Stomach smooth muscle (tissue), 2 donors: ENCODE data around the gene MLLT11.
A peak's percentile ranks its signal among the peaks of the same experiment; 100 is the strongest.

Source experiments
- H3K27ac ChIP-seq: one replicate; pipeline ENCODE4 v1.7.0; 2013; ENCODE audit warnings: mild to moderate bottlenecking, low read length, inconsistent platforms
- H3K27me3 ChIP-seq, 2 donors: one replicate each; pipeline ENCODE4 v1.7.0; 2013; ENCODE audit warnings: low read length in 2 of 2; ENCODE audit not compliant: insufficient read depth in 2 of 2, control insufficient read depth in 1 of 2
- H3K36me3 ChIP-seq, 2 donors: one replicate each; pipeline ENCODE4 v1.7.0; 2013; ENCODE audit warnings: low read length in 2 of 2; ENCODE audit not compliant: control insufficient read depth in 2 of 2, insufficient read depth in 2 of 2
- H3K4me1 ChIP-seq: one replicate; pipeline ENCODE4 v1.7.0; 2013; ENCODE audit warnings: low read length; ENCODE audit not compliant: control insufficient read depth, insufficient read depth
- H3K4me3 ChIP-seq, 2 donors: one replicate each; pipeline ENCODE4 v1.7.0; 2013; ENCODE audit warnings: low read length in 2 of 2
- H3K9ac ChIP-seq, 2 donors: one replicate each; pipeline ENCODE4 v1.7.0; 2013; ENCODE audit warnings: low read length in 2 of 2, mild to moderate bottlenecking in 1 of 2
- H3K9me3 ChIP-seq, 2 donors: one replicate each; pipeline ENCODE4 v1.7.0; 2013; ENCODE audit warnings: low read length in 2 of 2; ENCODE audit not compliant: control insufficient read depth in 2 of 2
- donor health status: healthy.
- donor health status: Pancreatic carcinoma.

Gene MLLT11, protein sequence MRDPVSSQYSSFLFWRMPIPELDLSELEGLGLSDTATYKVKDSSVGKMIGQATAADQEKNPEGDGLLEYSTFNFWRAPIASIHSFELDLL

DNA sequence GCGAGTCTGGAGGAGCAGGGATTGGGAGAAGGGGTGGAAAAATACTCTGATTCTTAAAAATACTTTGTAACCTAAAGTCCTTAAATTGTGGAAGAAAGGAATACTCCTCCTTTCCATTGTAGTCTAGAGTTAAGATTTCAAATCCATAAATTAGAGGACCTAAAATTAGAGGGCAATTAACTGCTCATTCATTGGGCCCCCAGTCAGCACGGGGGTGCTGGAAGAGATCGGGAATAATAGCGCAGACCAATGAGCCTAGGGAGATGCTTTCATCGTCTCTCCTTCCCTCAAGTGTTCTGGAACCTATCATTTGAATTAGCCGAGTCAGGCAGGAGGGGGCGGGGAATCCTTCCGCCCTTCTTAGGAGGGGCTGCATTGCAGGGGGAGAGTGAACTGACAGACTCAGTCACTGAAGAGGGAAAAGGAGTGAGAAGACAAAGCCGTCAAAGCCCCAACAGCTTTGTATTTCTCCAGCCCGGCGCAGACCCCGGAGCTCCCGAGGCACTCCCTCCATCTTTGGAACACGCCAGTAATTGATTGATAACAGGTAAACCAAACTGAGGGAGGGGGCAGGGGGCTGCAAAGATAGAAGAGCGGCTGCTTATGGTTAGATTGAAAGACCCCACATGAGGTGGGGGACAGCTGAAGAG, at the start of gene MLLT11:
MLLT11 (plus strand) TSS at position 391 of the 650 bp plus-strand sequence. CDS start 6,828 bp downstream, outside the sequence.
- H3K27me3 ChIP-seq = no peaks in the 10 kb centered on the region
- peak within 1 kb of the TSS; percentile 91 for H3K27ac ChIP-seq
- peaks cover 45% of the 10 kb centered on the region for H3K4me1 ChIP-seq
- H3K9ac ChIP-seq = peak within 1 kb of the TSS; percentile 94 to 98
- peak within 1 kb of the TSS; percentile 97 to 98 for H3K4me3 ChIP-seq
- no peaks in the 10 kb centered on the region for H3K9me3 ChIP-seq
- peaks cover 11 to 17% of the 10 kb centered on the region in 2 donors for H3K36me3 ChIP-seq

DNA sequence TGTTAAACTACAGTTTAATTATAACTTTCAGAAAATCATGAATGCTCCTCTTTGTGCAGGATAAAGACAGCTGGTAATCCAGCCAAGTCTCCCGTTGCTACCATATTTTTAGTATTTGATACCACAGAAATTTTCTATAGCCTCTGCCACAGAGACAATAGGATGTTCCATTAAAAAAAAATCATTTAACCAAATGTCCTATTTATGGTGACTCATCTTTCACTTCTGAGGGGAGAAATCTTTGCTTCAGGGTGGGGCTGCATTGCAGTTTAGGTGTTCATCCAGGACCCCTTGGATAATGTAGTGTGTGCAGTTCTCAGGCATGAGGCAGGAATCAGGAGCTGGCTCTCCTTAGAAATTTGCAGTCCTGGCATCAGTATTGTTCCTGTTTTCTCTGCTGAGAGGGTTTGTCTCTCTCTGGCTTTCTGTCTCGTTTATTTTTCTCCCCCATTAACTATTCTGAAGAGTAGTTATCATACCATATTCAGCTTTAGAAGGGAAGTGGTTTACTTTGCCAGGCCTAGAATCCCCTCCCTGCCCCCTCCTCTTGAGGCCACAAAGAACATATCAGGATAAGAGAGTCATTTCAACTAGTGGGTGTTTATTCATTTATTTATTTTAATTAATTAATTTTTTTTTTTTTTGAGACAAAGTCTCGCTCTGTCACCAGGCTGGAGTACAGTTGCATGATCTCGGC, 48.9 kb upstream of the MLLT11 start:
- Histone ChIP-seq H3K27ac (peak overlapping the region; percentile 1), H3K9me3 (no peaks in the 10 kb centered on the region), H3K4me1 (peaks cover 31% of the 10 kb centered on the region), H3K36me3 (no peaks in the 10 kb centered on the region), H3K4me3 (no peak overlapping the region), H3K9ac (peak overlapping the region in 1 of 2 donors; percentile 6), H3K27me3 (no peaks in the 10 kb centered on the region)

DNA sequence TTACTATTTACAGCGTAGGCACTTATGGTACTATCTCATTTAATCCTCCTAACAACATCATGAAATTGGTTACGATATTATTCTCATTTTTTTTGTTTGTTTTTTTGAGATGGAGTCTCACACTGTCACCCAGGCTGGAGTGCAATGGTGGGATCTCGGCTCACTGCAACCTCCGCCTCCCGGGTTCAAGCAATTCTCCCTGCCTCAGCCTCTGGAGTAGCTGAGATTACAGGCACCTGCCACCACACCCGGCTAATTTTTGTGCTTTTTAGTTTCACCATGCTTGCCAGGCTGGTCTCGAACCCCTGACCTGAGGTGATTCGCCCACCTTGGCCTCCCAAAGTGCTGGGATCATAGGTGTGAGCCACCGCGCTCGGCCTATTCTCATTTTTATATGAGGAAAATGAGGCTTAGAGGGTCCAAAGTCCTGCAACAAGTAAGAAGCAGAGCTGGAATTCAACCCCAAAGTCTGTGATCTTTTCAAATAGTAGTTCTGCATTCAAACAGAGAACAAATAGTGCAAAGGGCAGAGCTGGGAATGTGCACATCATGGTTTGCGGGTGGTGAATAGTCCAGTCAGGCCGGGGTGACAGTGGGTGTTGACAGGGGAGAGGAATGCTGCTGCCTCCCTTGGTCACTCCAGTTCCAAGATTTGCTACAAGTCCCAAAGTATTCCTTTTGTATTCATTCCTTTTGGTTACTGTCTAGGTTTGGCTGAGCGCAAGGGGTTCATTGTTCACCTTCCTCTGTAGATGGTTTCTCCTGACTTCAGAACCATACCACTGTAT, 47.3 kb upstream of the MLLT11 start:
- H3K4me3 ChIP-seq = no peak overlapping the region
- peaks cover 20% of the 10 kb centered on the region for H3K4me1 ChIP-seq
- H3K36me3 ChIP-seq = no peaks in the 10 kb centered on the region
- no peaks in the 10 kb centered on the region for H3K27me3 ChIP-seq
- H3K9me3 ChIP-seq = no peaks in the 10 kb centered on the region
- peak overlapping the region in 1 of 2 donors; percentile 29 for H3K9ac ChIP-seq
- H3K27ac ChIP-seq = peak overlapping the region; percentile 58

DNA sequence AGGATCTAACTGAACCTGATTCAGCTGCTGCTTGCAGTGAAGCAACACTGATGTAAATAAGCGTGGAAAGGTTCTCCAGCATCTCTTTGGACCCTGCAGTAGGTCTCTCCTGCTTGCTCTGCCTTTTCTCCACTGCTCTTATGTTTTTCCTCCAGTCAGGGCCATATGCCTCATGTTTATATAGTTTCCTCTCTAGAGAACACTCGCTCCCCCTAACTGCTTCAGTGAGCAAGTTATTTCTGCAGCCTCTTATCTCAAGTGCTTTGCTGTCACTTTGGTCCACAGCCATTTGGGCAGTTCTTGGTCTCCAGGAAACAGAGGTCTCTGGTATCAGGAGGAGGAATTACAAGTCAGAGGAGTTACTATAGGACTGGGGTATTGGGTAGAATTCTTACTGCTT, 46.7 kb upstream of the MLLT11 start:
- Histone ChIP-seq H3K27ac (peak overlapping the region; percentile 58), H3K4me1 (peaks cover 16% of the 10 kb centered on the region), H3K9me3 (no peaks in the 10 kb centered on the region), H3K27me3 (no peaks in the 10 kb centered on the region), H3K4me3 (no peak overlapping the region), H3K36me3 (peaks cover 0 to 4% of the 10 kb centered on the region in 2 donors), H3K9ac (peak overlapping the region in 1 of 2 donors; percentile 29)

DNA sequence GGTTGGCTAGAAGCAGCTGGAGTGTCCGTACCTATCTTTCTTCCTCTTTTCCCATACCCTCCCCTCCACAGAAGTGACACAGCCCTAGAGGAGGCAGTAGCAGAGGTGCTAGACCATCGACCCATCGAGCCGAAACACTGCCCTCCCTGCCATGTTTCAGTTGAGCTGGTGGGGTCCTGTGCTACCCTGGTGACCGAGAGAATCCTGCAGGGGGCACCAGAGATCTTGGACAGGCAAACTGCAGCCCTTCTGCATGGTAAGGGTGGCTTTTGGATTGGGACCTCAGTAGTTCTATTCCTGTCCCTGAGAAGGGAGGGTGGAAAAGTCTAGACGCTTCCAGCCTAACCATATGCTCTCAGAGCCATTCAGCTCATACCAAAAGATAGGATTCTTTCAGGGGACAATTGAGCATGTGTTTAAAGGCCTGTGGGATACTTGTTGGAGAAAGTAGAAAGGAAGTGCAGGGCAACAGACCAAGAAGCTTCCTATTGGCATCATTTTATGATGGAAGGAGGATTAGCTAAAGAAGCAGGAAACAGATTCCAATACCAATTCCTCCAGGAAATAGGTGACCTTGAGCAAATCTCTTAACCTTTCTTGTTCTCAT, 35.6 kb upstream of the MLLT11 start:
- Histone ChIP-seq H3K27me3 (no peaks in the 10 kb centered on the region), H3K9me3 (no peaks in the 10 kb centered on the region), H3K4me3 (peak overlapping the region in 1 of 2 donors; percentile 22), H3K9ac (peak overlapping the region in 1 of 2 donors; percentile 30), H3K4me1 (peaks cover 7% of the 10 kb centered on the region), H3K27ac (peak overlapping the region; percentile 11), H3K36me3 (peaks cover 8 to 13% of the 10 kb centered on the region in 2 donors)

DNA sequence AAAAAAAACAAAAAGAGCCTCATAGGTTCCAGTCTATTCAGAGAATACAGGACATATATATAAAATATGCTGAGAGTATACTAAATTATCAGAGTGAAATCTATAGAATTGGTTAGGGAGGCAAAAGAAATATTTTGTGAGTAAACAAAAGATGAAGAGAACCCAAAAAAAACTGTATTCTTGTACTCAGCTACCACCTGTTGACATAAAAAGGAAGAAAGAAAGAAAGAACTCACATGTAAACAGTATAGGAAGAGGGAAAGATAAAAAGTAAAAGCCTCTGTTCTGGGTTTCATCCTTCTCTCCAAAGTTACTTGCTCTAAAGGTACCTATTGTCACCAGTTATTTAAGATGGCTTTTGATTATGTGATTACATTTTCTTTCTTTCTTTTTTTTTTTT, 33.7 kb upstream of the MLLT11 start:
- no peaks in the 10 kb centered on the region for H3K27me3 ChIP-seq
- no peaks in the 10 kb centered on the region for H3K9me3 ChIP-seq
- H3K36me3 ChIP-seq = peaks cover 21 to 22% of the 10 kb centered on the region in 2 donors

DNA sequence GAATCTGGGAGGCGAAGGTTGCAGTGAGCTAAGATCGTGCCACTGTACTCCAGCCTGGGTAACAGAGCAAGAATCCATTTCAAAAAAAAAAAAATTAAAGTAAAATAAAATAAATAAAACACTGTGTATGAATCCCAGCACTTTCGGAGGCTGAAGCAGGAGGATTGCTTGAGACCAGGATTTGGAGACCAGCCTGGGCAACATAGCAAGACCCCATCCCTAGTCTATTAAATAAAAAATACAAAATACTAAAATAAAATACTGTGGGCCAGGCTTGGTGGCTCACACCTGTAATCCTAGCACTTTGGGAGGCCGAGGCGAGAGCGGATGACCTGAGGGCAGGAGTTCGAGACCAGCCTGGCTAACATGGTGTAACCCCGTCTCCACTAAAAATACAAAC, 28.0 kb upstream of the MLLT11 start:
- Histone ChIP-seq H3K4me3 (no peak overlapping the region), H3K27ac (no peak overlapping the region), H3K27me3 (no peaks in the 10 kb centered on the region), H3K9ac (no peak overlapping the region), H3K9me3 (no peaks in the 10 kb centered on the region), H3K4me1 (no peaks in the 10 kb centered on the region), H3K36me3 (peaks cover 36% of the 10 kb centered on the region in 2 donors)

More for the DNA sequence above, 33.7 kb upstream of the MLLT11 start:
- Histone ChIP-seq H3K4me1 (peaks cover 7% of the 10 kb centered on the region), H3K9ac (no peak overlapping the region), H3K4me3 (no peak overlapping the region), H3K27ac (no peak overlapping the region)

DNA sequence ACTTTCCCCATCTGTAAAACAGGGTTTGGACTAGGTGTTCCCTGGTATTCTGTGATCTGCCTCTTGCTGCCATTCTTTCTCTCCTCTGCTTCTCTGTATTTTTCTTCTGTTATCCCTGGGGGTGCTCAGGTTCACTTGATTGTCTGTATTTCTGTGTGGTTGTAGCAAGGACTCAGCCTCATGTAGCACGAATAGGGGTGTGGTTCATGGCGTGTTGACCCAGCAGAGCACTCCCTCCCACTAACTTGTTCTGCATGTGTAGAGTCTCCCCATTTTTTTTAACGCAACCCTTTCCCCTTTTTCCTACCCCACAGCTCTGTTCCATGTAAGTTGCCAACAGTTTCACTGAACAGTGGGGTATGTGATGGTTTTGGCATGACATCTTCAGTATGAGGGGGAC, 25.0 kb upstream of the MLLT11 start:
- Histone ChIP-seq H3K4me3 (no peak overlapping the region), H3K9ac (no peak overlapping the region), H3K27me3 (no peaks in the 10 kb centered on the region), H3K4me1 (no peaks in the 10 kb centered on the region), H3K27ac (no peak overlapping the region), H3K9me3 (no peaks in the 10 kb centered on the region), H3K36me3 (peaks cover 25 to 26% of the 10 kb centered on the region in 2 donors)

DNA sequence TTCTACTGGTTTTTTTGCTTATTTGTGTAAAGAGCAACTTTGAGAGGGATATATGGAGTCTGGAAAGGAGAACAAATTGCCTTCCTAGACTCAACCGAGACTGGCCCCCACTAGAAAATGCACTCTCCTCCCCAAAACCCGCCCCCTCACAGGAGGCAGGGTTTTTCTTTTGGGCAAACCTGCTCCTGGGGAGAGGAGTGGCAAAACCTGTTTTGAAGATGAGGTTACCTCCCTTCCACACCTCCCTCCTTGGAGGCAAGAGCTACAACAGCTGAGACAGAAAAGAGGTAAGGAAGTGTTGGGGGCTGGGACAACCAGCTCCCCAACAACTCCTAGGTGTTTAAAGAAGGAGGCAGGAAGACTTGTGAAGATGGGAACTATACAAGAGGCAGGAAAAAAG, 23.8 kb upstream of the MLLT11 start, which contains the start of gene BNIPL:
BNIPL (plus strand) TSS at position 231 of the 400 bp plus-strand sequence; CDS start at position 371, 140 bp downstream.
- H3K36me3 ChIP-seq = peaks cover 17 to 19% of the 10 kb centered on the region in 2 donors
- H3K27me3 ChIP-seq = no peaks in the 10 kb centered on the region
- no peak within 1 kb of the TSS for H3K27ac ChIP-seq
- no peaks in the 10 kb centered on the region for H3K4me1 ChIP-seq
- H3K4me3 ChIP-seq = no peak within 1 kb of the TSS
- H3K9ac ChIP-seq = no peak within 1 kb of the TSS
- H3K9me3 ChIP-seq = no peaks in the 10 kb centered on the region

DNA sequence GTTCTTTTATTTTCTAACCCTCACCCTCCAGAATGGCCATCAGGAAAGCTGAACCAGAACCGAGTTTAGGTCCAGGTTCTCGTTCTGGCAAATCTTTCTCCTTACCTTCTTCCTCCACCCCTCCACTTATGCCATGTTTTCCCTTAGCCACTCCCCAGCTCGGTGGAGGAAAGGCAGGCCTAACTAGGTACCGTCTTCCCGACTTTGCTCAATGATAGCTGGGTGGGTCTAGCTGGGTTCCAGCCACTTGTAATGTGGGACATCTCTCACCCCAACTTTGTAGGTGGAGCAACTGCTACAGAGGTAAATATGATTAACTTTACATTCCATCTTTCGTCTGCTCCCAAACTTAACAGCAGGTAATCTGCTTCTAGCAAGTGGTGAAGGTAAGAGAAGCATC, 23.2 kb upstream of the MLLT11 start:
- H3K4me1 ChIP-seq = no peaks in the 10 kb centered on the region
- no peak overlapping the region for H3K27ac ChIP-seq
- H3K9me3 ChIP-seq = no peaks in the 10 kb centered on the region
- H3K9ac ChIP-seq = no peak overlapping the region
- no peak overlapping the region for H3K4me3 ChIP-seq
- H3K27me3 ChIP-seq = no peaks in the 10 kb centered on the region
- H3K36me3 ChIP-seq = peaks cover 14 to 16% of the 10 kb centered on the region in 2 donors
